A549 (cell line): ENCODE measurements around the gene TMCC3. TPM values are rescaled to one million over a fixed set of nuclear protein-coding genes. Genes with fewer than 3 reads are reported as not detected.

ENCODE experiments used
- ATAC-seq, 2 experiments: fragments of 200-7000 bp in 1 of 2; fragments of >200 bp in 1 of 2; cut with Nextera tagmentation in 1 of 2; cut with Tn5 transposase in 1 of 2; 3 replicates each; pipeline versions ENCODE4 v1.8.0 to v1.9.1; 2018 to 2020; ENCODE audit warnings: mild to moderate bottlenecking in 1 of 2, moderate library complexity in 1 of 2
- CTCF ChIA-PET: fragments of 300-600 bp; sonication (Branson Sonifier 250); formaldehyde crosslinking; extraction: SDS; loops from one replicate; lab custom pipeline; 2021; ENCODE audit warnings: antibody characterized with exemption, inconsistent platforms; lab: Yijun Ruan, JAX
- POLR2A ChIA-PET: fragments of 350-600 bp; formaldehyde crosslinking; extraction: SDS; loops from one replicate; lab custom pipeline; 2021; ENCODE audit warnings: antibody characterized with exemption, inconsistent platforms; lab: Yijun Ruan, JAX
- DNase-seq, 2 experiments: peaks; one replicate each; pipeline versions ENCODE4 v3.0.0 to v3.0.0-alpha.2; 2011 to 2016; ENCODE audit warnings: low read depth in 1 of 2, low spot score in 1 of 2
- FAIRE-seq: peaks from 2 replicates; lab custom pipeline; 2011; peaks lifted over from hg19 to GRCh38; lab: Jason Lieb, UNC
- H3K27ac ChIP-seq, 2 experiments: fragments of >200 bp; sonication (Bioruptor Twin); formaldehyde crosslinking; 3 replicates each; pipeline ENCODE4 v1.5.1; 2016 to 2017
- H3K4me1 ChIP-seq: fragments of >200 bp; sonication (Bioruptor Twin); formaldehyde crosslinking; 3 replicates; pipeline ENCODE4 v1.6.1; 2016
- H3K4me2 ChIP-seq: fragments of >200 bp; sonication (Bioruptor Twin); formaldehyde crosslinking; 3 replicates; pipeline ENCODE4 v1.6.1; 2016
- H3K4me3 ChIP-seq: fragments of >200 bp; sonication (Bioruptor Twin); formaldehyde crosslinking; 3 replicates; pipeline ENCODE4 v1.5.1; 2016
- H3K9me3 ChIP-seq: fragments of >200 bp; sonication (Bioruptor Twin); formaldehyde crosslinking; 3 replicates; pipeline ENCODE4 v1.6.1; 2016
- CBX8 ChIP-seq: fragments of 200-600 bp; sonication (generic); IDR thresholded peaks from 2 replicates; pipeline ENCODE4 v1.6.1; 2016
- CHD2 ChIP-seq: fragments of 150-350 bp; IDR thresholded peaks from 2 replicates; pipeline ENCODE4 v1.6.1; 2014; ENCODE audit warnings: low read length; ENCODE audit not compliant: partially characterized antibody
- ELK1 ChIP-seq: fragments of 150-350 bp; IDR thresholded peaks from 2 replicates; pipeline ENCODE4 v1.6.1; 2014; ENCODE audit warnings: low read depth, mild to moderate bottlenecking, low read length
- EP300 ChIP-seq, 2 experiments: fragments of >200 bp; sonication (Bioruptor Twin); formaldehyde crosslinking; IDR thresholded peaks; 2 replicates in 1 of 2; 3 replicates in 1 of 2; pipeline ENCODE4 v1.6.1; 2016 to 2017
- FOXS1 ChIP-seq: fragments of 250-450 bp; sonication (Bioruptor Pico); IDR thresholded peaks from 2 replicates; pipeline ENCODE4 v1.5.0; 2020; ENCODE audit warnings: mild to moderate bottlenecking, moderate library complexity
- GATA3 ChIP-seq: IDR thresholded peaks from 2 replicates; pipeline ENCODE4 v1.6.1; 2012; ENCODE audit warnings: borderline replicate concordance
- HMGXB4 ChIP-seq: fragments of 250-450 bp; sonication (Bioruptor Pico); IDR thresholded peaks from 2 replicates; pipeline ENCODE4 v1.5.0; 2021; ENCODE audit warnings: mild to moderate bottlenecking, moderate library complexity, borderline replicate concordance
- HOXB13 ChIP-seq: fragments of 250-450 bp; sonication (Bioruptor Pico); IDR thresholded peaks from 2 replicates; pipeline ENCODE4 v1.5.0; 2020; ENCODE audit warnings: low read depth, mild to moderate bottlenecking, moderate library complexity
- JUNB ChIP-seq: fragments of >200 bp; sonication (Bioruptor Twin); formaldehyde crosslinking; IDR thresholded peaks from 2 replicates; pipeline ENCODE4 v1.6.1; 2016
- KDM5A ChIP-seq: fragments of 200-600 bp; sonication (generic); IDR thresholded peaks from 2 replicates; pipeline ENCODE4 v1.6.1; 2016; ENCODE audit warnings: antibody characterized with exemption, mild to moderate bottlenecking
- MYC ChIP-seq: IDR thresholded peaks from 2 replicates; pipeline ENCODE4 v1.6.1; 2012; ENCODE audit warnings: mild to moderate bottlenecking, inconsistent platforms, low read length, improper control_type of control experiment, borderline replicate concordance
- NFE2L2 ChIP-seq: fragments of 150-350 bp; conservative IDR thresholded peaks from 2 replicates; pipeline ENCODE4 v1.6.1; 2014; ENCODE audit warnings: low read length
- NR3C1 ChIP-seq: fragments of >200 bp; sonication (Bioruptor Twin); formaldehyde crosslinking; IDR thresholded peaks from 3 replicates; pipeline ENCODE4 v1.6.1; 2017
- RAD21 ChIP-seq, 2 experiments: fragments of >200 bp in 1 of 2; sonication (Bioruptor Twin) in 1 of 2; formaldehyde crosslinking in 1 of 2; IDR thresholded peaks in 1 of 2; conservative IDR thresholded peaks in 1 of 2; 2 replicates in 1 of 2; 3 replicates in 1 of 2; pipeline ENCODE4 v1.6.1; 2012 to 2018; ENCODE audit warnings: inconsistent platforms in 1 of 2
- RARB ChIP-seq: fragments of 250-450 bp; sonication (Bioruptor Pico); IDR thresholded peaks from 2 replicates; pipeline ENCODE4 v1.8.0; 2021; ENCODE audit warnings: mild to moderate bottlenecking, moderate library complexity
- REST ChIP-seq: fragments of 200-600 bp; sonication (generic); IDR thresholded peaks from 2 replicates; pipeline ENCODE4 v1.6.1; 2016; ENCODE audit warnings: antibody characterized with exemption, mild to moderate bottlenecking, moderate library complexity
- RFX5 ChIP-seq: fragments of 450-650 bp; IDR thresholded peaks from 2 replicates; pipeline ENCODE4 v1.7.1; 2014; ENCODE audit warnings: antibody characterized with exemption, mild to moderate bottlenecking, moderate library complexity
- RNF2 ChIP-seq: fragments of 200-600 bp; sonication (generic); IDR thresholded peaks from 2 replicates; pipeline ENCODE4 v1.6.1; 2016; ENCODE audit warnings: low read depth, mild to moderate bottlenecking, antibody characterized with exemption, moderate library complexity, borderline replicate concordance
- ZFP36 ChIP-seq: fragments of 450-650 bp; IDR thresholded peaks from 2 replicates; pipeline ENCODE4 v1.6.1; 2014; ENCODE audit warnings: borderline replicate concordance; ENCODE audit not compliant: partially characterized antibody
- ZNF302 ChIP-seq: fragments of 250-450 bp; sonication (Bioruptor Pico); IDR thresholded peaks from 2 replicates; pipeline ENCODE4 v1.9.0; 2021; ENCODE audit warnings: inconsistent platforms, mild to moderate bottlenecking, moderate library complexity
- WGBS: methylation state at CpG from one replicate; pipeline ENCODE4 v1.1.6; 2017; ENCODE audit errors: missing lambda C conversion rate; 5-methylcytosine and 5-hydroxymethylcytosine counted together
- polyA plus RNA-seq, 4 experiments: library from polyadenylated mRNA; depleted of rRNA in 3 of 4; stranded (reverse); fragments of >200 nt; fragmentation: RNase III in 1 of 4; extraction: RNeasy Plus Mini Kit Qiagen cat#74134 plus additional on column Dnase treatment in 1 of 4; gene quantifications; 2 replicates in 3 of 4; 3 replicates in 1 of 4; pipeline ENCODE4 v1.2.3, GENCODE V29; 2011 to 2017

TMCC3 gene
- polyA plus RNA-seq, 2 of the 4 experiments (the other 2 are of a cell fraction), result 0.50 to 0.62 TPM

- DNase-seq, result no peak
- CTCF ChIA-PET, result no interaction called here
- POLR2A ChIA-PET, result no interaction called here
- no peak for FAIRE-seq
- Histone ChIP-seq H3K27ac (no peak overlapping the region), H3K4me2 (no peak overlapping the region), H3K4me1 (no peaks in the 10 kb centered on the region), H3K4me3 (no peak overlapping the region), H3K9me3 (no peaks in the 10 kb centered on the region)
- TF ChIP-seq RNF2 (no peak), ELK1 (no peak)
- ATAC-seq, result no peak
- 80% methylated on average over 1 of the region's 1 CpG for WGBS
Observed at GRCh38 chr12:94633401-94633800, 17.0 kb downstream of the TMCC3 start.

- no peaks in the 10 kb centered on the region for H3K4me1 ChIP-seq
- CTCF ChIA-PET, result interaction anchor here (0.7 to 1.7 kb wide), 2 partner anchors 11 to 17 kb away, joined by 3 read pairs; no protein-coding TSS in a partner anchor
- no peak overlapping the region for H3K27ac ChIP-seq
- POLR2A ChIA-PET, result no interaction called here
- 64% methylated on average over 3 of the region's 3 CpGs for WGBS
- DNase-seq (no peak), FAIRE-seq (no peak), ATAC-seq (no peak)
- H3K4me2 ChIP-seq, result no peak overlapping the region
- no peak overlapping the region for H3K4me3 ChIP-seq
- no peaks in the 10 kb centered on the region for H3K9me3 ChIP-seq
- TF ChIP-seq CBX8, result no peak
- no peak for TF ChIP-seq RAD21 (conservative IDR thresholded peaks at IDR 0.05 in 1 of 2, IDR thresholded peaks at IDR 0.05 in 1 of 2)
- no peak for TF ChIP-seq NFE2L2
- no peak for TF ChIP-seq MYC
- no peak for TF ChIP-seq REST
- TF ChIP-seq ZNF302 (CRISPR knock-in tag), result no peak
- TF ChIP-seq HMGXB4, result no peak
- TF ChIP-seq HOXB13, result no peak
- TF ChIP-seq NR3C1, result no peak
- TF ChIP-seq FOXS1 (CRISPR knock-in tag), result no peak
- TF ChIP-seq EP300 (IDR thresholded peaks at IDR 0.05), result no peak
- TF ChIP-seq, all 56 proteins: peak for 0
Observed at GRCh38 chr12:94631058-94631457, 19.3 kb downstream of the TMCC3 start.

- no peak for ATAC-seq
- POLR2A ChIA-PET, result no interaction called here
Observed at GRCh38 chr12:94628819-94629472, 21.4 kb downstream of the TMCC3 start.

More at GRCh38 chr12:94628819-94629472, 21.4 kb downstream of the TMCC3 start:
- FAIRE-seq (no peak), DNase-seq (no peak)
- no peak for TF ChIP-seq KDM5A
- TF ChIP-seq RFX5, result no peak
- no peak for TF ChIP-seq JUNB
- no peak for TF ChIP-seq GATA3
- TF ChIP-seq CHD2, result no peak
- TF ChIP-seq RARB (CRISPR knock-in tag), result no peak
- TF ChIP-seq ZFP36, result no peak
- Histone ChIP-seq H3K4me1 (no peaks in the 10 kb centered on the region), H3K9me3 (no peaks in the 10 kb centered on the region), H3K4me3 (no peak overlapping the region), H3K27ac (no peak overlapping the region), H3K4me2 (no peak overlapping the region)
- CTCF ChIA-PET, result interaction anchor here (0.6 kb wide), 1 partner anchor 18 kb away, joined by 3 read pairs; no protein-coding TSS in a partner anchor
- 77% methylated on average over 6 of the region's 6 CpGs for WGBS
